Left renal pelvis (tissue), 4 donors: ENCODE measurements around the gene MACROD2. TPM values are rescaled to one million over a fixed set of nuclear protein-coding genes. Genes with fewer than 3 reads are reported as not detected.
"Not testable (repeated sequence)": the region's sequence is repeated elsewhere in the genome, so short reads cannot be mapped to it uniquely, and the experiment has no call there.

ENCODE experiments used
- DNase-seq, 4 donors: peaks; one replicate each; pipeline ENCODE4 v3.0.0-alpha.2; 2013; ENCODE audit warnings: low read depth in 4 of 4, low spot score in 3 of 4
- polyA plus RNA-seq, 4 donors: library from polyadenylated mRNA; unstranded; fragments of 120-200 nt; gene quantifications; one replicate each; pipeline ENCODE4 v1.2.1, GENCODE V29; 2013; ENCODE audit not compliant: insufficient read length in 4 of 4

MACROD2 gene
- polyA plus RNA-seq, 4 donors: 7.0 to 17.8 (median 12.7) TPM

DNA sequence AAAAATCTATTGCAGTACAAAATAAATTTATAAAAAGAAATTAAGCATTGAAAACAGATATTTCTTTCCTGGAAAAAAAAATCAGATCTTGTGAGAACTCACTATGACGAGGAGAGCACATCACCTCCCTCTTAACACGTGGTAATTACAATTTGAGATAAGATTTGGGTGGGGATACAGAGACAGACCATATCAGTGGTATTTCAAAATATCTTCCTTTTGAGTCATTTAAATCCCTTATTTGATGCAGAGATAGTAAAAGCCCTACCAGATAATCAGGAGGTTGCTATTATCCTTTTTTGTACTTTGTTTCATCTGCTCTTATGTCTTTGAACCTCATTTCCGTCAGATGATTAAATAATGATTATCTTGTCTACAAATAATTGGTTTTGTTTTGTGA is 1777.5 kb downstream of the MACROD2 start:
- DNase-seq: no peak

DNA sequence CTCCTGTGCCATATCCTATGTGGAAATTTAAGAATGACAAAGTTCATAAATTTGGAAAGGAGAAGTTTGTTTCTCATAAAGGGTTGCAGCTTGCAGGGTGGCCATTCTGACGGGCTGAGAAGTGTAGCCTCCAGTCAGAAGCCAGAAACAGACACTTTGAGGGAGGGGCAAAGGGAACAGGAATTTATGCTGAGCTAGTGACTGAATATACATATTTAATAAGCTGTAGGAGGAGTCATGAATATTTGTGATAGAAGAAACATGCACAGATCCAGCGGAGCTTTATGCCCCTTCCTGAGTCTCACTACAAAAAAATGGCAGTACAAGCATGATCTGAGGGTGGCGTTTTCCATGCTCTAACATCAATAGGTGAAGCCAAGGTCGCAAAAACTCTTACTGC is 1779.6 kb downstream of the MACROD2 start:
- DNase-seq: no peak

- DNase-seq: no peak
Measured at GRCh38 chr20:15776770-15777466, 1781.6 kb downstream of the MACROD2 start.

GRCh38 chr20:15784020-15784419 is 1788.7 kb downstream of the MACROD2 start:
- DNase-seq: no peak

- no peak for DNase-seq
Measured at GRCh38 chr20:15789079-15789478, 1793.8 kb downstream of the MACROD2 start.

- no peak for DNase-seq
Measured at GRCh38 chr20:15792855-15793254, 1797.5 kb downstream of the MACROD2 start.

DNA sequence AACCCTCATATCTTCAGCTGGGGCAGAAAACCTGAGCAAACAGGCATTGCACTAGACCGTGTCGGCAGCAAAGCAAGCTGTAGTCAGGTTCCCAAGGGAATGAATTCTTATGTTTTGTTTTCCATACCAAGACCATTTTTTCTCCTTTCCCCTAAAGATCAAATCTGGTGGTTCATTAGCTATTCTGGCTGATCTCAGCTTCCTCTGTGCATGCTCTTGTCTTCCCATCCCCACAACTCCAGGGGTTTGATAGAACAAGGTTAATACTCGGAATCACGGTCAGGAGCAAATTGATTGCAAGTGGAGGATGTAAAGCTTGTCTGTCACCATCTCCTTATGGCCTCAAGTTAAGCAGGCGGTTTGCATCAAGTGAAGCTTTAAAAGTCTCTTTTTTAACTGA is 1799.1 kb downstream of the MACROD2 start:
- no peak for DNase-seq

DNA sequence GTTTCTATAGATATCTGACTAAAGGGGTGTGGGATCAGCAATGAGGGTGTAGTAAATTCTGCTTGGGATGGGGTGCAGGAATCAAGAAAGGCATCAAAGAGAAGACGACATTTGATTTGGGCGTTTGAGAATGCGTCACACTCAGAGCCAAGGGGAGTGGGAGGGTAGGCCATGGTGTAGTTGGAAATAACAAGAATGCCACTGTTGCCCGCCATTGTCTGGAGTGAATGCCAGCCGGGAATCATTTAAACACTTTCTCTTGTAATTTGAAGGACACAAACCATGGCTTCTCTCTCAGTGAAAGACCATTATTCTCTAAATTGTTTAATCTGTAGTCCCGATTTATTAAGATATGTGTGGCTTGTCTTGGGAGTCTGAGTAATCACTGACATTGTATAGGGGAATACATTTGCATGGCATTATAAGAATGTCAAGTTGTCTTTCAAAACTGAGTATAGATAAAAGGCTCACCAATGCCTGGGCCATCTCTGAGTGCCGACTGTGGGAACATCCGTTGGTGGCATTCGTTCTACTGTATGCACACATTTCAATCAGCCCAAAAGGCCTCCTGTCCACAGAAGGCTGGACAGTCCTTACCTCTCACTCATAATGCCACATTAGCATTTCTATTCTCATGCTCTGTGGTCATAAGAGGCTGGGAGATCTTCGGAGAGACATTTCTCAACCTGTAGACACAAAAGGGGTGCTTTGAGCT is 1800.1 kb downstream of the MACROD2 start:
- no peak for DNase-seq

DNA sequence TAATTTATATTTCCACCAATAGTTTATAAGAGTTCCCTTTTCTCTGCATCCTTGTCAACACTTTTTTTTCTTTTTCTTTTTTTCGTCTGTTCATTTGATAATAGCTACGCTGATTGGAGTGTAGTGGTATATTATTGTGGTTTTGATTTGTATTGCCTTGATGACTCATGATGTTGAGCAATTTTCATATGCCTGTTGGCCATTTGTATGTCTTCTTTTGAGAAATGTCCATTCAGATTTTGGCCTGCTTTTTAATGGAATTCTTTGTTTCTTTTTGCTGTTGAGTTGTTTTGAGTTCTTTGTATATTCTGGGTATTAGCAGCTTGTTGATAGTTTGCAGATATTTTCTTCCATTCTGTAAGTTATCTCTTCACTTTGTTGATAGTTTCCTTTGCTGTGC is 1804.6 kb downstream of the MACROD2 start:
- DNase-seq: no peak

- no peak for DNase-seq
Measured at GRCh38 chr20:15802020-15802419, 1806.7 kb downstream of the MACROD2 start.

- DNase-seq: no peak
Measured at GRCh38 chr20:15805154-15805553, 1809.8 kb downstream of the MACROD2 start.

- no peak for DNase-seq
Measured at GRCh38 chr20:15806105-15806504, 1810.8 kb downstream of the MACROD2 start.

DNA sequence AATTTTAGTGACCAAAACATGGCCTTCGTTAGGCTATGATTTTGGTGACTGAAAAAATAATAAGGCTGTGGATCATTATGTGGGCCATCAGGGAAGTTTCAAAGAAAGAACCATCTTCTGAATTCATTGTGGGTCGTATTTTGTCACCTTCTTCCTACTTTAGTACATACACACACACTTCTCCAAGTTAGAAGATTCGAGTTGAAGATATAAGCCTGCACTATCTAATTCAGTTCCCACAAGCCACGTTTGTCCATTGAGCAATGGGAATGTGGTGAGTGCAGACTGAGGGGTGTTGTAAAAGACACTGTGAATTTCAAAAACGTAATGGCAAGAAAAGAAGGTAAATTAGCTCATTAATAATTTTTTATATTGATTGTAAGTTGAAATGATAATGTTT is 1812.0 kb downstream of the MACROD2 start:
- no peak for DNase-seq

GRCh38 chr20:15807771-15808170 is 1812.5 kb downstream of the MACROD2 start:
- not testable (repeated sequence) for DNase-seq

GRCh38 chr20:15811951-15812350 is 1816.6 kb downstream of the MACROD2 start:
- DNase-seq: no peak

DNA sequence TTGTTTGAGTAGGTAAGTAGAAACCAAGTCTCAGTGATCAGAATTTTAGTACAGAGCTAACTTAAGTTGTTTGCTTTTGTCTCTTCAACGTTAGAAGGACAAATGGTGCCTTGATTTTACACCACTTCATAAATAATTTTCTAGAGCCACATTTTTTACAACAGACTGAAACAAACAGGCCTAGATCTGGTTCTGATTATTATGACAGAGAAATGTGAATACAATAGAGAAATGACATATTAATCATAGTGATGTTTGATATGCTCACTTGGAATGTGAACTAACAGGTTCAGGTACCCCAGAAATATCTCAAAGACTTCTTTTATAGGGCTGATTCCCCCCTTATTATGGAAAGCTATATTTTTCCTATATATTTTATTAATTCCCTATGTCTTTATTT is 1817.4 kb downstream of the MACROD2 start:
- DNase-seq: no peak

DNA sequence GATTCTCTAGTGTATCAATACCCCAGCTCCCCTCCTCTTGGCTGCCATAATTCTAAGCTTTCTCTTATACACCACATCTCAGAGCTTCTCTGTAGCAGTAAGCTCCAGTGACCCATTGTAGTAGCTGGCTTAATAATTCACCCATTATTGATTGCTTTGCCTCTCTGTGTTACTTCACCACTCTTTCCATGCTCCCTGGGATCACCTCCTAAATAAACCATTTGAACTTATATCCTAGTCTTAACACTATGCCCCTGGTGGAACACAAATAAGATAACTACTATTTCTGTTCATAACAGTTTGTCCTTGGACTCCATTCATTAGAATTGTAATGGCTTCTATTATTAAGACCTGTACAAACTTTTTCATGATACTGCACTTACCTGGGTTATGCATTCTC is 1819.0 kb downstream of the MACROD2 start:
- DNase-seq: no peak

- no peak for DNase-seq
Measured at GRCh38 chr20:15814911-15815310, 1819.6 kb downstream of the MACROD2 start.

DNA sequence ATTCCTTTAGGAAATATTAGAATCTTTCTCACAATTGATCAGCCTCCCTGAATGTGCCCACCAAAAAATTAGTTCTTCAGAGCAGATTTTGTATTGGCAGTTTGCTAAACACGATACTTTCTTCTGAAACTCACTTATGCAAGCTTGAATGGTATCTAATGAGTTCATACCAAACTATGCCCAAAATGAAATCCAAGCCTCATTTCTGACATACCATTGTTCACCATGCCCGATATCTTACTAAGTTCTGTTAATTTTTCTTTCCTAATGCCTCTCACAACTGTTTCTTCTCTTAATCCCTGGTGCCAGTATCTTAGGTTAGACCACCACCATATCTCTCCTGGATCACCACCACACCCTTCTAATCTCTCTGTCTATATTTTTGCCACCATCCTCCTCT is 1822.0 kb downstream of the MACROD2 start:
- no peak for DNase-seq

GRCh38 chr20:15818651-15819071 is 1823.3 kb downstream of the MACROD2 start:
- DNase-seq: no peak

- no peak for DNase-seq
Measured at GRCh38 chr20:15823718-15824117, 1828.4 kb downstream of the MACROD2 start.

GRCh38 chr20:15827628-15828027 is 1832.3 kb downstream of the MACROD2 start:
- DNase-seq: no peak
